Liver (tissue), 10 donors: ENCODE results near the gene UBE2D2. TPM values are rescaled to one million over a fixed set of nuclear protein-coding genes. Genes with fewer than 3 reads are reported as not detected.

Source experiments
- DNase-seq: peaks from one replicate; pipeline ENCODE4 v3.0.0-alpha.2; 2017; ENCODE audit warnings: low spot score
- H3K27ac ChIP-seq, 2 donors: one replicate each; pipeline ENCODE4 v1.7.0; 2013; ENCODE audit warnings: inconsistent platforms in 2 of 2, low read length in 2 of 2, control low read depth in 1 of 2, low read depth in 1 of 2, mild to moderate bottlenecking in 1 of 2
- H3K27me3 ChIP-seq, 4 donors: one replicate each; pipeline versions ENCODE4 v1.6.1 to v1.7.0; 2013; ENCODE audit warnings: low read length in 3 of 4, inconsistent platforms in 1 of 4, mild to moderate bottlenecking in 1 of 4, moderate library complexity in 1 of 4; ENCODE audit not compliant: control insufficient read depth in 4 of 4, insufficient read depth in 4 of 4
- H3K36me3 ChIP-seq, 4 donors: one replicate each; pipeline versions ENCODE4 v1.6.1 to v1.7.0; 2013; ENCODE audit warnings: low read length in 3 of 4, mild to moderate bottlenecking in 3 of 4, low read depth in 1 of 4, moderate library complexity in 1 of 4; ENCODE audit not compliant: control insufficient read depth in 4 of 4, insufficient read depth in 3 of 4
- H3K4me1 ChIP-seq, 4 donors: one replicate each; pipeline versions ENCODE4 v1.6.1 to v1.7.0; 2013; ENCODE audit warnings: low read length in 3 of 4, mild to moderate bottlenecking in 3 of 4, moderate library complexity in 1 of 4; ENCODE audit not compliant: control insufficient read depth in 4 of 4, insufficient read depth in 4 of 4
- H3K4me3 ChIP-seq, 3 donors: one replicate each; pipeline versions ENCODE4 v1.6.1 to v1.7.0; 2013; ENCODE audit warnings: low read length in 3 of 3, control low read depth in 1 of 3, low read depth in 1 of 3, mild to moderate bottlenecking in 1 of 3
- H3K9ac ChIP-seq, 2 donors: one replicate each; pipeline ENCODE4 v1.7.0; 2013; ENCODE audit warnings: low read length in 2 of 2, mild to moderate bottlenecking in 2 of 2, moderate library complexity in 2 of 2, control low read depth in 1 of 2, low read depth in 1 of 2
- H3K9me3 ChIP-seq, 4 donors: one replicate each; pipeline versions ENCODE4 v1.6.1 to v1.7.0; 2013; ENCODE audit warnings: low read length in 3 of 4; ENCODE audit not compliant: control insufficient read depth in 4 of 4
- CTCF ChIP-seq: fragments of 150-350 bp; IDR thresholded peaks from 2 replicates; pipeline ENCODE4 v1.5.1; 2017; ENCODE audit warnings: improper control_type of control experiment, low read depth, low read length; ENCODE audit not compliant: missing input control
- FOXA2 ChIP-seq: IDR thresholded peaks from 2 replicates; pipeline ENCODE4 v1.6.1; 2016; ENCODE audit warnings: antibody characterized with exemption
- HNF4A ChIP-seq, 2 donors: conservative IDR thresholded peaks; 2 replicates each; pipeline ENCODE4 v1.6.1; 2016; ENCODE audit warnings: antibody characterized with exemption in 2 of 2, mild to moderate bottlenecking in 2 of 2
- NR2F2 ChIP-seq: IDR thresholded peaks from 2 replicates; pipeline ENCODE4 v1.6.1; 2016; ENCODE audit warnings: antibody characterized with exemption
- REST ChIP-seq: IDR thresholded peaks from 2 replicates; pipeline ENCODE4 v1.6.1; 2016; ENCODE audit warnings: antibody characterized with exemption, mild to moderate bottlenecking
- SP1 ChIP-seq: IDR thresholded peaks from 2 replicates; pipeline ENCODE4 v1.6.1; 2018; ENCODE audit warnings: antibody characterized with exemption, mild to moderate bottlenecking
- YY1 ChIP-seq: IDR thresholded peaks from 2 replicates; pipeline ENCODE4 v1.6.1; 2016; ENCODE audit warnings: antibody characterized with exemption, mild to moderate bottlenecking
- WGBS: extraction: QIAGEN DNeasy Blood & Tissue Kit; methylation state at CpG from one replicate; pipeline ENCODE4 v1.1.7; 2013; 5-methylcytosine and 5-hydroxymethylcytosine counted together
- polyA plus RNA-seq, 2 donors: library from polyadenylated mRNA; stranded (reverse) in 1 of 2; unstranded in 1 of 2; fragments of 200-250 nt in 1 of 2; fragments of >200 nt in 1 of 2; fragmentation: Nextera tagmentation in 1 of 2; extraction: Ambion mirVana in 1 of 2; gene quantifications; one replicate each; pipeline versions ENCODE4 v1.2.1 to v1.2.3, GENCODE V29; 2013 to 2015
- small RNA-seq: library from RNA; depleted of rRNA; stranded (forward); fragments of <200 nt; gene quantifications from one replicate; pipeline ENCODE3, GENCODE V24; 2014
- total RNA-seq, 2 donors: library from RNA; depleted of rRNA; stranded (reverse); fragments of >200 nt; gene quantifications; one replicate each; pipeline ENCODE4 v1.2.3, GENCODE V29; 2014
- donor health status: healthy.
- donor health status: healthy.
- donor health status: healthy.
- donor health status: healthy.
- donor health status: healthy.

Gene UBE2D2
- total and polyA plus RNA-seq, 4 donors = 17.0 to 53.6 (median 41.4) TPM

DNA sequence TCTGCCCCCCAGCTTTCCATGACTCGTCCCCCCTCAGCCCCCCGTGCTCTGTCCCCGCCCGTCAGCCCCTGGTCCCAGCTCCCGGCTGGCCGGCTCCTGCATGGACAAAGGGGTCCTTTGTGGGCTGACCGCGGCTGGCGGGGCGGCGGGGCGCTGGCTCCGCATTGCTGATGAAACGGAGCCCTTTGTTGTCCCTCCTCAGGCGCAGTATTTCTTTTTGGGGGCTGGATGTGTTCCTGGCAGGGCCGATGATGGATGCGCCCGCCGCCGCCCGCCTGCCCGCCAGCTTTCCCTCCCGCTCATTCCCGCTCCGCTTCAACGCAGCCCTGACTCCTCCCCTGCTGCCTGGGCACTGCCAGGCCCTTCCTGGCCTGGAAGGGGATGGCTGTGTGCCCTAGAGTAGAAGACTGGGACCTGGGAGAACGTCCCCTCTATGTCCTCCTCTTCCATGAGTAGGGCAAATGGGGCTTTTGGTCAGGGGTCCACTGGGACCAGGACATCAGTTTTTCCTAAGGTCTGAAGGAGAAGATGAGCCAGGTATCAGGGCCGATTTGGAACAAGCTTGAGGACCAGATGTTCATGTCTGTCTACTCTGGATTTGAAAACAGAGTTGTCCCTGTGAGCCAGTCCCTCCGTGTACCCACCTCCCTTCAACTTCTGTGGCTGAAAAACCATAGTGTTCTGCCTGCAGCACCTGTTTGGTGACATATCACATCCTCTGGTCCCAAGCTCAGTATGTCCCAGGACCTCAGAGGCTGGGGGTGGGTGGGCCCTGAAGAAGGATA, 116.0 kb downstream of the UBE2D2 start:
- 62% methylated on average over 29 of the region's 29 CpGs for WGBS
- Histone ChIP-seq H3K27ac (peak overlapping the region in 1 of 2 donors; percentile 31), H3K27me3 (no peaks in the 10 kb centered on the region), H3K9ac (no peak overlapping the region), H3K4me1 (peaks cover 25 to 74% (median 59%) of the 10 kb centered on the region in 4 donors), H3K4me3 (no peak overlapping the region), H3K9me3 (no peaks in the 10 kb centered on the region), H3K36me3 (peaks cover 8 to 15% (median 11%) of the 10 kb centered on the region in 4 donors)
- DNase-seq = no peak
- TF ChIP-seq CTCF = no peak
- TF ChIP-seq REST = no peak
- TF ChIP-seq SP1 = no peak
- no peak for TF ChIP-seq FOXA2
- no peak for TF ChIP-seq HNF4A (conservative IDR thresholded peaks at IDR 0.05)
- TF ChIP-seq NR2F2 = no peak
- TF ChIP-seq YY1 = no peak

Small RNAs within 50 kb of the gene (small RNA-seq; reads per million reads assigned to genes)
- not detected for gene RF00019

Other genes starting within 250 kb of the UBE2D2 start
- 10 to 100 TPM; 41.5 to 42.2 TPM for gene PAIP2, start 219.5 kb upstream of the UBE2D2 start, total RNA-seq
- gene PAIP2, start 219.5 kb upstream of the UBE2D2 start, polyA plus RNA-seq = 10 to 100 TPM; 47.9 to 63.2 TPM
- gene SLC23A1, start 178.0 kb upstream of the UBE2D2 start, total RNA-seq = 10 to 100 TPM in 1 of 2 donors, 1 to 10 TPM in 1; 10.0 to 17.5 TPM
- gene SLC23A1, start 178.0 kb upstream of the UBE2D2 start, polyA plus RNA-seq = 10 to 100 TPM; 17.3 to 18.0 TPM
- 1 to 10 TPM; 1.8 TPM for gene MZB1, start 171.4 kb upstream of the UBE2D2 start, total RNA-seq
- gene MZB1, start 171.4 kb upstream of the UBE2D2 start, polyA plus RNA-seq = 10 to 100 TPM in 1 of 2 donors, 1 to 10 TPM in 1; 1.8 to 23.7 TPM
- under 1 TPM; 0.28 to 0.67 TPM for gene PROB1, start 166.2 kb upstream of the UBE2D2 start, total RNA-seq
- under 1 TPM; 0.04 to 0.39 TPM for gene PROB1, start 166.2 kb upstream of the UBE2D2 start, polyA plus RNA-seq
- 1 to 10 TPM; 1.8 to 2.4 TPM for gene SPATA24, start 157.2 kb upstream of the UBE2D2 start, total RNA-seq
- gene SPATA24, start 157.2 kb upstream of the UBE2D2 start, polyA plus RNA-seq = 1 to 10 TPM; 2.7 TPM
- 1 to 10 TPM in 1 of 2 donors, under 1 TPM in 1; 0.92 to 1.8 TPM for gene DNAJC18, start 121.8 kb upstream of the UBE2D2 start, total RNA-seq
- gene DNAJC18, start 121.8 kb upstream of the UBE2D2 start, polyA plus RNA-seq = under 1 TPM; 0.66 to 0.74 TPM
- 1 to 10 TPM; 3.4 to 3.6 TPM for gene ECSCR, start 98.6 kb upstream of the UBE2D2 start, total RNA-seq
- 1 to 10 TPM; 3.2 to 4.9 TPM for gene ECSCR, start 98.6 kb upstream of the UBE2D2 start, polyA plus RNA-seq
- under 1 TPM in 1 of 2 donors, not detected in 1; 0.05 TPM for gene SMIM33, start 90.3 kb upstream of the UBE2D2 start, total RNA-seq
- gene SMIM33, start 90.3 kb upstream of the UBE2D2 start, polyA plus RNA-seq = not detected
- gene STING1, start 78.6 kb upstream of the UBE2D2 start, total RNA-seq = 10 to 100 TPM; 10.1 to 13.6 TPM
- gene STING1, start 78.6 kb upstream of the UBE2D2 start, polyA plus RNA-seq = 10 to 100 TPM in 1 of 2 donors, 1 to 10 TPM in 1; 6.3 to 10.4 TPM
- gene CXXC5, start 87.0 kb downstream of the UBE2D2 start, total RNA-seq = 10 to 100 TPM; 59.1 to 78.6 TPM
- gene CXXC5, start 87.0 kb downstream of the UBE2D2 start, polyA plus RNA-seq = 10 to 100 TPM; 40.6 to 70.0 TPM
- under 1 TPM in 1 of 2 donors, not detected in 1; 0.05 TPM for gene PSD2, start 234.5 kb downstream of the UBE2D2 start, total RNA-seq
- not detected for gene PSD2, start 234.5 kb downstream of the UBE2D2 start, polyA plus RNA-seq